HEK293T (cell line): ENCODE measurements around the gene SLTM.

Source experiments
- ELF4 ChIP-seq: fragments of 450-650 bp; IDR thresholded peaks from 2 replicates; pipeline ENCODE4 v1.6.1; 2017; ENCODE audit warnings: antibody characterized with exemption
- FOXM1 ChIP-seq: fragments of 450-650 bp; IDR thresholded peaks from 2 replicates; pipeline ENCODE4 v1.6.1; 2017; ENCODE audit warnings: mild to moderate bottlenecking, borderline replicate concordance

GRCh38 chr15:58842713-58843396 lies 90.6 kb downstream of the SLTM start:
- no peak for TF ChIP-seq ELF4
- TF ChIP-seq FOXM1, result no peak
